OCI-LY1 (cell line): ENCODE data around the gene COL23A1.

Source experiments
- CTCF ChIP-seq: fragments of 200-600 bp; sonication (generic), shearing (Covaris generic); IDR thresholded peaks from 2 replicates; pipeline ENCODE4 v1.5.1; 2017; ENCODE audit warnings: mild to moderate bottlenecking, antibody characterized with exemption, low read length, moderate library complexity, mixed read lengths
- EZH2 ChIP-seq: fragments of 200-600 bp; sonication (generic), shearing (Covaris generic); IDR thresholded peaks from 2 replicates; pipeline ENCODE4 v1.8.0; 2017; ENCODE audit warnings: borderline replicate concordance, mixed run types, mild to moderate bottlenecking, antibody characterized with exemption, low read length, moderate library complexity, mixed read lengths

- no peak for TF ChIP-seq CTCF
- no peak for TF ChIP-seq EZH2
Observed at GRCh38 chr5:178572617-178573016, 17.6 kb downstream of the COL23A1 start.
